OCI-LY3 (cell line): ENCODE data around the gene THPO.

Experiments used
- H2AFZ ChIP-seq: fragments of 200-600, 300-600 bp; shearing (Covaris generic); 2 replicates; pipeline ENCODE4 v1.6.0; 2014; ENCODE audit warnings: antibody characterized with exemption, low read depth, low read length
- H3K27ac ChIP-seq: fragments of 200-600, 300-600 bp; sonication (generic); 2 replicates; pipeline ENCODE4 v1.5.1; 2014; ENCODE audit warnings: mild to moderate bottlenecking, low read length, moderate library complexity, mixed read lengths
- H3K27me3 ChIP-seq: fragments of 200-600, 300-600 bp; sonication (generic); 2 replicates; pipeline ENCODE4 v1.6.1; 2014; ENCODE audit warnings: low read depth, low read length, mixed read lengths
- H3K36me3 ChIP-seq: fragments of 200-600, 300-600 bp; sonication (generic); replicated peaks from 2 replicates; pipeline ENCODE3; 2014; ENCODE audit warnings: low read depth, low read length, mixed read lengths
- H3K4me1 ChIP-seq: fragments of 300-600, 200-600 bp; sonication (generic); 2 replicates; pipeline ENCODE4 v1.6.1; 2014; ENCODE audit warnings: low read length, mixed read lengths
- H3K4me2 ChIP-seq: fragments of 200-600, 300-600 bp; sonication (generic); 2 replicates; pipeline ENCODE4 v1.6.1; 2014; ENCODE audit warnings: low read length, mixed read lengths
- H3K4me3 ChIP-seq: fragments of 300-600, 200-600 bp; sonication (generic); 2 replicates; pipeline ENCODE4 v1.5.1; 2014; ENCODE audit warnings: antibody characterized with exemption, mild to moderate bottlenecking, low read length, moderate library complexity
- H3K79me2 ChIP-seq: fragments of 300-600, 200-600 bp; shearing (Covaris generic); 2 replicates; pipeline ENCODE4 v1.6.1; 2014; ENCODE audit warnings: mild to moderate bottlenecking, low read length, mixed read lengths
- H3K9ac ChIP-seq: fragments of 300-600, 200-600 bp; shearing (Covaris generic); 2 replicates; pipeline ENCODE4 v1.6.0; 2014; ENCODE audit warnings: mild to moderate bottlenecking, low read length, moderate library complexity
- H3K9me3 ChIP-seq: fragments of 200-600, 300-600 bp; shearing (Covaris generic); 2 replicates; pipeline ENCODE4 v1.6.1; 2014; ENCODE audit warnings: low read length, mixed read lengths; ENCODE audit not compliant: insufficient read depth
- H4K20me1 ChIP-seq: fragments of 200-600, 300-600 bp; sonication (generic); 2 replicates; pipeline ENCODE4 v1.6.1; 2016; ENCODE audit warnings: low read length, mixed read lengths; ENCODE audit not compliant: insufficient read depth
- CTCF ChIP-seq: fragments of 200-600, 300-600 bp; sonication (generic); IDR thresholded peaks from 2 replicates; pipeline ENCODE4 v1.5.1; 2014; ENCODE audit warnings: antibody characterized with exemption, low read length, low read depth
- EZH2phosphoT487 ChIP-seq: fragments of 200-600 bp; shearing (Covaris generic); IDR thresholded peaks from 2 replicates; pipeline ENCODE4 v1.6.1; 2018; ENCODE audit warnings: antibody characterized with exemption, mixed run types, low read depth

THPO gene

GRCh38 chr3:184353546-184353941 is 24.5 kb downstream of the THPO start:
- Histone ChIP-seq H3K36me3 (peaks cover 5% of the 10 kb centered on the region), H3K9ac (no peak overlapping the region), H3K4me3 (no peak overlapping the region), H3K27me3 (no peaks in the 10 kb centered on the region), H2AFZ (no peak overlapping the region), H3K4me2 (no peak overlapping the region), H3K4me1 (no peaks in the 10 kb centered on the region), H3K9me3 (no peaks in the 10 kb centered on the region), H4K20me1 (no peaks in the 10 kb centered on the region), H3K79me2 (no peaks in the 10 kb centered on the region), H3K27ac (no peak overlapping the region)
- TF ChIP-seq EZH2phosphoT487 (no peak), CTCF (no peak)

- H3K9me3 ChIP-seq: no peaks in the 10 kb centered on the region
- no peak overlapping the region for H3K27ac ChIP-seq
- H3K4me3 ChIP-seq: no peak overlapping the region
- no peak overlapping the region for H3K4me2 ChIP-seq
- no peaks in the 10 kb centered on the region for H3K27me3 ChIP-seq
- H3K36me3 ChIP-seq: peaks cover 5% of the 10 kb centered on the region
- no peak overlapping the region for H2AFZ ChIP-seq
- H3K9ac ChIP-seq: no peak overlapping the region
- H3K79me2 ChIP-seq: no peaks in the 10 kb centered on the region
- no peaks in the 10 kb centered on the region for H4K20me1 ChIP-seq
- TF ChIP-seq CTCF: no peak
- no peak for TF ChIP-seq EZH2phosphoT487
- no peaks in the 10 kb centered on the region for H3K4me1 ChIP-seq
These were observed 25.0 kb downstream of the THPO start for GRCh38 chr3:184352897-184353545.

GRCh38 chr3:184352149-184352785 is 25.7 kb downstream of the THPO start:
- peaks cover 5% of the 10 kb centered on the region for H3K36me3 ChIP-seq
- H3K27ac ChIP-seq: no peak overlapping the region
- no peak overlapping the region for H3K4me2 ChIP-seq
- no peaks in the 10 kb centered on the region for H3K4me1 ChIP-seq
- no peaks in the 10 kb centered on the region for H3K79me2 ChIP-seq
- no peak overlapping the region for H2AFZ ChIP-seq
- no peaks in the 10 kb centered on the region for H3K9me3 ChIP-seq
- TF ChIP-seq EZH2phosphoT487 (no peak), CTCF (no peak)
- H4K20me1 ChIP-seq: no peaks in the 10 kb centered on the region
- no peak overlapping the region for H3K4me3 ChIP-seq
- no peak overlapping the region for H3K9ac ChIP-seq
- no peaks in the 10 kb centered on the region for H3K27me3 ChIP-seq

GRCh38 chr3:184351511-184352148 is 26.4 kb downstream of the THPO start:
- no peak overlapping the region for H3K4me3 ChIP-seq
- no peaks in the 10 kb centered on the region for H3K27me3 ChIP-seq
- no peak overlapping the region for H3K27ac ChIP-seq
- no peaks in the 10 kb centered on the region for H3K4me1 ChIP-seq
- H3K9ac ChIP-seq: no peak overlapping the region
- H3K4me2 ChIP-seq: no peak overlapping the region
- no peak overlapping the region for H2AFZ ChIP-seq
- no peak for TF ChIP-seq EZH2phosphoT487
- no peak for TF ChIP-seq CTCF
- no peaks in the 10 kb centered on the region for H4K20me1 ChIP-seq
- no peaks in the 10 kb centered on the region for H3K79me2 ChIP-seq
- H3K9me3 ChIP-seq: no peaks in the 10 kb centered on the region
- peaks cover 5% of the 10 kb centered on the region for H3K36me3 ChIP-seq
